ENCODE results near the gene IGSF5. TPM values are rescaled to one million over a fixed set of nuclear protein-coding genes. Genes with fewer than 3 reads are reported as not detected.

IGSF5 gene
- total RNA-seq, 1 experiment from 2014 or later = not detected

DNA sequence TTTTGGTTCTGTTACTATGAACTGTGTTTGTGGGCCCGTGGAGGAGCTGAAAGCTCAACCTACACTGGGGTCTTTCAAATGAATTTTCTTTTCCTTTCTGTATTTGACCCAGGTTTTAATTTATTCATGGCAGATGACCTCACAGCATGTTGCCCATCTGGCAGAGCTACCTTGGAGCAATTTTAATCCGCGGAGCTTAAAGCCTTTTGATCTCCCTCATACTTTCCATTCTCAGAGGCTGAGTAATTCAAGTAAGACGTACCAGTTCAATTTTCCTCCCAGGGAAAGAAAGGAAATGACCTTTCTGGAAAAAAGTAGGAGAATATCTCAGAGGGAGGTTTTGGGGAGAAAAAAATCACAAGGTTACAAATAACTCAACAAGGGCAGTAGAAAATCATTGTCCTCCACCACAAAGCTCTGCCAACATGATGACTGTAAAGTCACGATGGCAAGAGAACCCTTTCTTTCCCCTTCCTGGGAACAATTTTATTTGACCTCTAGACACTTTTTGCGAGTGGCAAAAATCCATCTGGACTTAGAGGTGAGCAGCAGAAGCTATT lies 100.7 kb downstream of the IGSF5 start:
- no peak for DNase-seq

DNA sequence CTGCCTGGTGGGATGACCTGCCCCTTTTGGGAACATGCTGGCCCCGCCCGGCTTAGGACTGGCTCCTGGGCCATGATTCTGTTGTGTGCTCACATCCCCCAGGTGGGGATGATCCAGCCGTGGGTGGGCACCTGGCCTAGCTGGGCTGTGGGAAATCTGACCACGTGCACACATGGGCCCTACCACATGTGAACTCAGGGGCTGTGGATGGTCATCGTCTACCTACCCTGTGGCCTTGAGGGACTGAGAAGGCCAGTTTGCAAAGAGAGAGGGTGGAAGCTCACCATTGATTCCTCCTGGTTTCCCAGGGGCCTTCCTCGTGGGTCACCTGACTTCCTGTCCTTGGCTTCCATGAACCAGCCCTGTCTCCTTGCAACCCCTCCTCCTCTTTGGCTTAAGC lies 102.9 kb downstream of the IGSF5 start:
- no TSS peak for BruUV-seq (replicated peaks)
- intact Hi-C loops (cut with micrococcal nuclease; ENCODE audit: unreplicated experiment) = no loop called here
- H3K36me3 ChIP-seq (ENCODE audit: low read depth) = no peaks in the 10 kb centered on the region
- H3K9me3 ChIP-seq (ENCODE audit: insufficient read depth, low read depth) = no peaks in the 10 kb centered on the region
- no peak overlapping the region for H3K4me3 ChIP-seq
- no peak overlapping the region for H3K4me2 ChIP-seq
- no peak overlapping the region for H3K27ac ChIP-seq
- no peaks in the 10 kb centered on the region for H3K4me1 ChIP-seq (replicated peaks; ENCODE audit: insufficient read depth)
- no peaks in the 10 kb centered on the region for H3F3A ChIP-seq (ENCODE audit: insufficient read depth, low read depth)
- CTCF ChIA-PET = no interaction called here
- H3K27me3 ChIP-seq (ENCODE audit: insufficient read depth, low read depth) = peaks cover 4% of the 10 kb centered on the region; the same call in 1 of the 2 replicates
- H4K20me1 ChIP-seq (ENCODE audit: insufficient read depth) = no peaks in the 10 kb centered on the region
- POLR2A ChIA-PET (ENCODE audit: unreplicated experiment) = no interaction called here
- TF ChIP-seq, protein P1, sequence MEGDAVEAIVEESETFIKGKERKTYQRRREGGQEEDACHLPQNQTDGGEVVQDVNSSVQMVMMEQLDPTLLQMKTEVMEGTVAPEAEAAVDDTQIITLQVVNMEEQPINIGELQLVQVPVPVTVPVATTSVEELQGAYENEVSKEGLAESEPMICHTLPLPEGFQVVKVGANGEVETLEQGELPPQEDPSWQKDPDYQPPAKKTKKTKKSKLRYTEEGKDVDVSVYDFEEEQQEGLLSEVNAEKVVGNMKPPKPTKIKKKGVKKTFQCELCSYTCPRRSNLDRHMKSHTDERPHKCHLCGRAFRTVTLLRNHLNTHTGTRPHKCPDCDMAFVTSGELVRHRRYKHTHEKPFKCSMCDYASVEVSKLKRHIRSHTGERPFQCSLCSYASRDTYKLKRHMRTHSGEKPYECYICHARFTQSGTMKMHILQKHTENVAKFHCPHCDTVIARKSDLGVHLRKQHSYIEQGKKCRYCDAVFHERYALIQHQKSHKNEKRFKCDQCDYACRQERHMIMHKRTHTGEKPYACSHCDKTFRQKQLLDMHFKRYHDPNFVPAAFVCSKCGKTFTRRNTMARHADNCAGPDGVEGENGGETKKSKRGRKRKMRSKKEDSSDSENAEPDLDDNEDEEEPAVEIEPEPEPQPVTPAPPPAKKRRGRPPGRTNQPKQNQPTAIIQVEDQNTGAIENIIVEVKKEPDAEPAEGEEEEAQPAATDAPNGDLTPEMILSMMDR (conservative IDR thresholded peaks at IDR 0.05) = no peak
- no peak for TF ChIP-seq EZH2 (IDR thresholded peaks at IDR 0.05; ENCODE audit: low read depth)
- DNase-seq = no peak
- no peaks in the 10 kb centered on the region for H3K9me2 ChIP-seq (ENCODE audit: insufficient read depth)
- no peaks in the 10 kb centered on the region for H3K79me2 ChIP-seq (ENCODE audit: low read depth)
- no peak overlapping the region for H2AFZ ChIP-seq

More for the DNA sequence above, 100.7 kb downstream of the IGSF5 start:
- Histone ChIP-seq H3K79me2 (ENCODE audit: low read depth) (no peaks in the 10 kb centered on the region), H3K4me1 (replicated peaks; ENCODE audit: insufficient read depth) (no peaks in the 10 kb centered on the region), H2AFZ (no peak overlapping the region), H3K9me3 (ENCODE audit: insufficient read depth, low read depth) (no peaks in the 10 kb centered on the region), H3K27ac (no peak overlapping the region), H3F3A (ENCODE audit: insufficient read depth, low read depth) (no peaks in the 10 kb centered on the region), H3K4me2 (no peak overlapping the region), H3K4me3 (no peak overlapping the region), H4K20me1 (ENCODE audit: insufficient read depth) (no peaks in the 10 kb centered on the region), H3K9me2 (ENCODE audit: insufficient read depth) (no peaks in the 10 kb centered on the region), H3K36me3 (ENCODE audit: low read depth) (no peaks in the 10 kb centered on the region), H3K27me3 (ENCODE audit: insufficient read depth, low read depth) (peaks cover 4% of the 10 kb centered on the region; the same call in 1 of the 2 replicates)
- CTCF ChIA-PET = no interaction called here
- intact Hi-C loops (cut with micrococcal nuclease; ENCODE audit: unreplicated experiment) = no loop called here
- POLR2A ChIA-PET (ENCODE audit: unreplicated experiment) = no interaction called here
- no TSS peak for BruUV-seq (replicated peaks)
- TF ChIP-seq, protein P1 (conservative IDR thresholded peaks at IDR 0.05) = no peak
- no peak for TF ChIP-seq EZH2 (IDR thresholded peaks at IDR 0.05; ENCODE audit: low read depth)

DNA sequence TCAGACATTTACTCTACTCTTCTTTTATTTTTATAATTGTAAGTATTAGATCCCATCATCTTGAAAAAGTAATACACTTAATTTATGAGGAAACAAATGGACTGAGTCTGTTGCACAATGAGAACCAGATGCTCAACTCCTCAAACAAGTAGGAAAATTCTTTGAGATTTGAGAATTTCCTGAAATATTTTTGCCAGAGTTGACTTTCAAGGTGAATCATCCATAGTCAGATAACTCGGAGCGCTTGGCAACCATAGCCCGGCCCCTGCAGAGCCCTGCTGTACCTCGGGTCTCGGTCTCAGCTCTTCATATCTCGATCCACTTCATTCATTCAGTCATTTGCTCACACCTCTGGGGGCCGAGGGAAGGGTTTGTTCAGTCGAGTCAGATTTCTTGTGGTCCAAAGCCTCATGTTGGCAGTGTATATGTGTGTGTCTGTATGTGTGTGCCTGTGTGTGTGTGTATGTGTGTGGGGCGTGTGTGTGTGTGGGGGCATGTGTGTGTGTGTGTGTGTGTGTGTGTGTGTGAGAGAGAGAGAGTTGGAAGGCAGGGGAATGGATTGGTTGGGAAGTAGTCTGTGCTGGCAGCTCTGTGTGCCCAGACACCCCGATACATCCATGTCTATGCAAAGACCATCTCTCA lies 104.2 kb downstream of the IGSF5 start:
- H3K27ac ChIP-seq = no peak overlapping the region
- H3K4me1 ChIP-seq (replicated peaks; ENCODE audit: insufficient read depth) = no peaks in the 10 kb centered on the region
- no peaks in the 10 kb centered on the region for H4K20me1 ChIP-seq (ENCODE audit: insufficient read depth)
- no peak overlapping the region for H3K4me2 ChIP-seq
- no peak for TF ChIP-seq EZH2 (IDR thresholded peaks at IDR 0.05; ENCODE audit: low read depth)
- TF ChIP-seq, protein P1 (conservative IDR thresholded peaks at IDR 0.05) = no peak
- H3K4me3 ChIP-seq = no peak overlapping the region
- no peaks in the 10 kb centered on the region for H3F3A ChIP-seq (ENCODE audit: insufficient read depth, low read depth)
- H2AFZ ChIP-seq = no peak overlapping the region
- peaks cover 4% of the 10 kb centered on the region; the same call in 1 of the 2 replicates for H3K27me3 ChIP-seq (ENCODE audit: insufficient read depth, low read depth)
- DNase-seq = no peak
- intact Hi-C loops (cut with micrococcal nuclease; ENCODE audit: unreplicated experiment) = no loop called here
- no peaks in the 10 kb centered on the region for H3K9me3 ChIP-seq (ENCODE audit: insufficient read depth, low read depth)
- no peaks in the 10 kb centered on the region for H3K9me2 ChIP-seq (ENCODE audit: insufficient read depth)
- H3K79me2 ChIP-seq (ENCODE audit: low read depth) = no peaks in the 10 kb centered on the region
- H3K36me3 ChIP-seq (ENCODE audit: low read depth) = no peaks in the 10 kb centered on the region
- POLR2A ChIA-PET (ENCODE audit: unreplicated experiment) = no interaction called here
- CTCF ChIA-PET = no interaction called here
- no TSS peak for BruUV-seq (replicated peaks)
